HG03060 (cell line): ENCODE measurements around the gene ACER3.
"Not testable (repeated sequence)": the region's sequence is repeated elsewhere in the genome, so short reads cannot be mapped to it uniquely, and the experiment has no call there.

ENCODE experiments used
- ATAC-seq: cut with Tn5 transposase; IDR thresholded peaks from one replicate; pipeline ENCODE4 v1.9.1; 2021; ENCODE audit warnings: low read depth, moderate number of reproducible peaks; ENCODE audit not compliant: unreplicated experiment

Gene ACER3

GRCh38 chr11:76860539-76861475 is at the start of gene ACER3:
TSS of gene ACER3 (plus strand) at chr11:76860918. CDS start at chr11:76860977, 59 bp downstream.
- ATAC-seq = peak; percentile 52

- ATAC-seq = no peak
These were observed 49.5 kb upstream of the ACER3 start for GRCh38 chr11:76811259-76811658.

DNA sequence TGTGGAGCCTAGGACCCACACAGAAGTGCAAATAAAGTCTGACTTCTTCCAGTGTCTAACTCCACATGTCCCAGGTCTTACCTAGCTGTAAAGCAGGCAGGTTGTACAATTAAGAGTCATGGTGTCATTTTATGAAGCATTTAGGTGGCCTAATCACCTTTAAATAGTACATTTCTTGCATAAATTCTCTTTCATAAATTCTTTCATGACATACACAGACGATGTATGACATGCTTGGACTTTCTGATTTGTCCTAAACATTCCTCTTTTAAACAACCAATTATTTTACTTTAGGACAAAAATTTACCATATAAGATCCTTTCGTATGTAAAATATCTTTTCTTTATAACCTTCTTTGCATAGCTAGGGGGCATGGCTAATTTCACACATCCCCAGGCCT is 46.3 kb upstream of the ACER3 start:
- no peak for ATAC-seq

DNA sequence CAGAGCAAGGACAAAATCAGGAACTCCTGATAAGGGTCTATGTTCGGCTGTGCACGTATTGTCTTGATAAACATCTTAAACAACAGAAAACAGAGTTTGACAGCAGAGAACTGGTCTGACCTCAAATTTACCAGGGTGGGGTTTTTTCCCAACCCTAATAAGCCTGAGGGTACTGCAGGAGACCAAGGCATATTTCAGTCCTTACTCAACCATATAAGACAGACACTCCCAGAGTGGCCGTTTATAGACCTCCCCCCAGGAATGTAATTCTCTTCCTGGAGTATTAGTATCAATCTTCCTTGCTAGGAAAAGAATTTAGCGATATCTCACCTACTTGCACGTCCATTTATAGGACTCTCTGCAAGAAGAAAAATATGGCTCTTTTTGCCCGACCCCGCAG is 45.0 kb upstream of the ACER3 start:
- ATAC-seq = not testable (repeated sequence)

DNA sequence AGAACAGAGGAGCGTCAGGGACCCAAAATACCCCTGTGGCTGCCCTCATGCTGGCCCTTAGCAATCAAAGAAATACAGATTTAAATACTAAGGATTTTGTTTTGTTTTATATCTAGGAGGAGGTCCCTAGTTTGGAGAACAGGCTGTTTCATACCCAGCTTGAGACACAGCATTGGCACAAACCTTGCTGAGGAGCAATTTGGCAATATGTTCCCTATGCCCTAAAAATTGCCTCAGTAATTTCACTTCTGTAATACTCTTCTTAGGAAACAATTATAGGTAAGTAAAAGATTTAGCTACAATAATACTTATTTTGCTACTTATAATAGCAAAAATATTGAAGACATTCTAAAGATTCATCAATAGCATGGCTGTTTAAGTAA is 40.5 kb upstream of the ACER3 start:
- ATAC-seq = no peak

GRCh38 chr11:76821396-76821795 is 39.3 kb upstream of the ACER3 start:
- not testable (repeated sequence) for ATAC-seq

DNA sequence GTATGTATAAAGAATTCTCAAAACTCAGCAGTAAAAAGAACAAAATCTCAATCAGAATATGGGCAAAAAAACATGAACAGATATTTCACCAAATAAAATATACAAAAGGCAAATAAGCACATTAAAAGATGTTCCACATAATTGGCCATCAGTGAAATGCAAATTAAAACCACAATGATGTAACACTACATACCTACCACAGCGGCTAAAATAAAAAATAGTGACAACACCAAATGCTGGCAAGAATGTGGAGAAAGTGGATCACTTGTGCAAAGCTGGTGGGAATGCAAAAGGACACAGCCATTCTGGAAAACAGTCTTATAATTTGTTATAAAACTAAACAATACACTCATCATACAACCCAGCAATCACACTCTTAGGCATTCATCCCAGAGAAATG is 38.3 kb upstream of the ACER3 start:
- no peak for ATAC-seq

DNA sequence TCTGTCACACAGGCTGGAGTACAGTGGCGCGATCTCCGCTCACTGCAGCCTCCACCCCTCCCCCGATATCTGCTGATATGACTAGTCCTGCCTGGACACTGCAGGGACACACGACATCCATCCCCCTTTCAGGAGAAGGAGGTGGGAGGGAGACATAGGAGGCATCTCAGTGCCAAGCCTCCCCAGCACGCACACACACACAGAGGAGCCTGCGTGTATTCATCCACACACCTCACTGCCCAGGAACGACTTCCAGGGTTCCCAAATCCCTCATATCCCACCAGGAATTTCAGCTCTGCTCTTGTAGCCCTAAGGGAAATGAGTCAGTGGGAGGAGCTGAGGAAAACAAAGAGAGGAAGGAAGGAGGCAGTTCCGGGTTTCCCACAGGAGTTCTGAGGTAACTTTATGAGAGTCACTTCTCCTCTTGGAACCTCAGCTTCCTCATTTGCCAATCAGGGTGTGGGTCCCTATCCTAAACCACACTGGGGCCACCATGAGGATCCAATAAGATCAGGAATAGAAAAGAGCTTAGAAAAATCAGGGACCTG is 37.2 kb upstream of the ACER3 start:
- ATAC-seq = no peak

- ATAC-seq = no peak
These were observed 36.4 kb upstream of the ACER3 start for GRCh38 chr11:76824083-76824939.

- no peak for ATAC-seq
These were observed 35.6 kb upstream of the ACER3 start for GRCh38 chr11:76824980-76825725.

DNA sequence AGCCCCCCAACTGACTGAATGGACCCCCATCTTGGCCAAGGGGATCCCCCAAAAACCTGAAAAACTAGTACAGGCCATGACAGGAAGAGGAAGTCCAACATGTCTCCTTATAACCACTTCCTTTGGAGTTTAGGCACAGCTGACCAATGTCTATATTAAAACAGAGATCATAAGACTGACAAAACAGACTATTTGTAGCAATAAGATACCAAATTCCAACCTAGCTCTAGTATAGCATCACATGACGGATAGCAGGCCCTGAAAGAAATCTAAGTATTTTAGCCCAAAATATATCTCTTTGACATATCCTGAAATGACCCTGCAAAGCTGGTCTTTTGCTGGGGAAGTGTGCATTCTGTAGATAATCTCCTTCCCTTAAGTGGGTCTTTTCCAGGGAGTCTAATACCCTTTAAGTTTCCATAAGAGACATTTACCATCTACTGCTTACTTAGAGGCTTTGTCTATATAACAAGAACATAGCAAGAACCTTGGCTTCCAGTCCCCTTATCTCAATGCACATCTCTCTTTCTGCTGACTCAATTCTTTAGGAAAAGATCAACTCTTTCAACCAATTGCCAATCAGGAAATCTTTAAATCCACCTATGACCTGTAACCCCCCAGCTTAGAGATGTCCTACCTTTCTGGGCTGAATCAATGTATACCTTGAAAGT is 34.9 kb upstream of the ACER3 start:
- no peak for ATAC-seq

DNA sequence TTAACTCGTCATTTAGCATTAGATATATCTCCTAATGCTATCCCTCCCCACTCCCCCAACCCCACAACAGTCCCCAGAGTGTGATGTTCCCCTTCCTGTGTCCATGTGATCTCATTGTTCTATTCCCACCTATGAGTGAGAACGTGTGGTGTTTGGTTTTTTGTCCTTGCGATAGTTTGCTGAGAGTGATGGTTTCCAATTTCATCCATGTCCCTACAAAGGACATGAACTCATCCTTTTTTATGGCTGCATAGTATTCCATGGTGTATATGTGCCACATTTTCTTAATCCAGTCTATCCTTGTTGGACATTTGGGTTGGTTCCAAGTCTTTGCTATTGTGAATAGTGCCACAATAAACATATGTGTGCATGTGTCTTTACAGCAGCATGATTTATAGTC is 34.2 kb upstream of the ACER3 start:
- ATAC-seq = not testable (repeated sequence)

- ATAC-seq = not testable (repeated sequence)
These were observed 33.7 kb upstream of the ACER3 start for GRCh38 chr11:76827005-76827404.

- no peak for ATAC-seq
These were observed 29.9 kb upstream of the ACER3 start for GRCh38 chr11:76830639-76831327.

DNA sequence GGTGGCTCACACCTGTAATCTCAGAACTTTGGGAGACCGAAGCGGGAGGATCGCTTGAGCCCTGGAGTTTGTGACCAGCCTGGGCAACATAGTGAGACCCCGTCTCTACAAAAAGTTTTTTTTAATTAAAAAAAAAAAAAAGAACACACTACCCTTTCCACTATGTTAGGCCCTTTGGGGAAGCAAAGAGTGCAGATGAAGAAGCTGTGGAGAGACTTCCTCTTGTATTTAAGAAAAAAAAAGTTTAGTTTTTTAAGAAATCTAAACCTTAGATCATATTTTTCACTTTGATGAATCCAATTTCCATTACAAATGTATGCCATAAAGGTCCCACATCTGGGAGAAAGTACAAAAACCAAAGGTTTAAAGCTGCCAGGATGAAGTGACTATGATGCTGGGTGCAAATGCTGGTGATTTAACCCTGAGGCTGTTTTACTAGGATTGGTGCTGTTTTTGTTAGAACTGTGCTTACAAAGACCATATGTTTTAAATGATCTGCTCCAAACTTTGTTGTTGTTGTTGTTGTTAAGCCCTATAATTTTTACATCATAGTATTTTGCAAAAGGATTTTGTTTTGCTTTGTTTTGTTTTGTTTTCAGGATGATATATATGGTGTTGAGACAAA is 28.9 kb upstream of the ACER3 start:
- ATAC-seq = no peak

DNA sequence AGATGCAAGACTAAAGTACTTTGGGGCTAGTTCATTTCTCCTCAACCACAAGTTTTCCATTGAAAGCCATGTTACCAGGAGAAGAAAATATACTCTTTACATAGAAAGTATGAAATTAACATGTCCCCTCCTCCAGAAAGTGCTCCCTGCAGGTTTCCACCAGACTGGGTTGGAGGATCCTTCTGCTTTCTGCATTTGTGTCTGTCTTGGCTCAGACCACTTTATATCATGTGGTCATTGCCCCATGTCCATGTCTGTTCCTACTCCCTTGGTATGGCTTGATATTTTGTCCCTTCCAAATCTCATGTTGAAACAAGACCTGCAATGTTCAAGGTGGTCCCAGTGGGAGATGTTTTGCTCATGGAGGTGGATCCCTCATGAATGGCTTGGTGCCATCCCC is 28.4 kb upstream of the ACER3 start:
- no peak for ATAC-seq

DNA sequence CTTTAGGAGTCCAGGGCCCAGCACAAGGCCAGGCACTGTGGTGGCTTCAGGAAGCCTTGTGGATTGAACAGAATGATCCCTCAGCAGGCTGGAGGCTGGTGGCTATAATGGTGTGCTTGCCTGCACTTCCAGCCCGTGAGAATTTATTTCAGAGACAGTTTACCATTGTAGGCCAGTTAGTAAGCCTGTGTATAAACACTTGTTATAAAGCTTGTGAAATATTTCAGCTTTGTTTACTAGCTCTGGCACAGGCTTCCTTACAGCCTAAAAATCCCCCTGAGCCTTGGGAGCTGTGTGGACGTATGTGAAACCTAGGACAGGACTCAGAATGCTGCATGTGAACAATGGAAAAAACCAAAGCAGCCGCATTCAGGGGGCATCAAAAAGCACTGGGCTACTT is 26.6 kb upstream of the ACER3 start:
- ATAC-seq = no peak

DNA sequence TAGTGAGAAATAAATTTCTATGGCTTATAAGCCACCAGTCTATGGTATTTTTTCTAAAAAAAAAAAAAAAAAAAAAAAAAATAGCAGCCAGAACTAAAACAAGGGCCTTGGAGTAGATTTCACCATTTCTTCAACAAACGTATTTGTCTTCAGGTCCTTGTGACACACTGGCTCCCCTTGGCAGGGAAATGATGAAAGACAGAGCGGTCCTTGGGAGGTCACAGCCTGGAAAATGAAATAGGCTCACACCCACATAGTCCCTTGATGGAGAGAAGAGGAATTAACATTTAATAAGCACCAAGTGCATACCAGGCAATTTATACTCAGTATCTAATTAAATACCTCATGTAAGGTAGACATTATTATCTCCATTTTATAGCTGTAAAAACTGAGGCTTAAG is 25.7 kb upstream of the ACER3 start:
- no peak for ATAC-seq
